HepG2 (cell line): ENCODE results near the gene MTA1. TPM values are rescaled to one million over a fixed set of nuclear protein-coding genes. Genes with fewer than 3 reads are reported as not detected.

Source experiments
- AGO1 ChIP-seq: fragments of 200-400 bp; formaldehyde crosslinking; IDR thresholded peaks from 2 replicates; pipeline ENCODE4 v1.6.1; 2017; ENCODE audit warnings: mild to moderate bottlenecking, low read depth, low read length, moderate library complexity; ENCODE audit not compliant: poor library complexity, severe bottlenecking
- AGO2 ChIP-seq: fragments of 200-400 bp; formaldehyde crosslinking; optimal IDR thresholded peaks from 2 replicates; pipeline ENCODE3; 2017; ENCODE audit warnings: mild to moderate bottlenecking, low read depth, low read length, moderate library complexity
- GFI1 ChIP-seq: sonication (generic); formaldehyde crosslinking; IDR thresholded peaks from 2 replicates; pipeline ENCODE4 v1.5.0; 2020; ENCODE audit warnings: missing genetic modification reagents, mild to moderate bottlenecking, borderline replicate concordance
- HOXA3 ChIP-seq: sonication (generic); formaldehyde crosslinking; IDR thresholded peaks from 2 replicates; pipeline ENCODE4 v1.5.0; 2020; ENCODE audit warnings: missing genetic modification reagents
- KMT2B ChIP-seq: IDR thresholded peaks from 2 replicates; pipeline ENCODE4 v1.6.1; 2016; ENCODE audit warnings: missing genetic modification reagents, missing compliant biosample characterization
- MIXL1 ChIP-seq: IDR thresholded peaks from 2 replicates; pipeline ENCODE4 v1.6.1; 2016
- POLR2G ChIP-seq: fragments of 200-400 bp; formaldehyde crosslinking; IDR thresholded peaks from 2 replicates; pipeline ENCODE4 v1.6.1; 2018; ENCODE audit warnings: mild to moderate bottlenecking, low read depth, low read length, moderate library complexity
- RXRB ChIP-seq: IDR thresholded peaks from 2 replicates; pipeline ENCODE4 v1.6.1; 2016; ENCODE audit warnings: borderline replicate concordance, missing genetic modification reagents, missing compliant biosample characterization
- TMF1 ChIP-seq: sonication (generic); formaldehyde crosslinking; IDR thresholded peaks from 2 replicates; pipeline ENCODE4 v1.8.1; 2022; ENCODE audit warnings: low read depth, missing genetic modification reagents
- U2AF1 ChIP-seq: fragments of 200-400 bp; formaldehyde crosslinking; optimal IDR thresholded peaks from 2 replicates; pipeline ENCODE3; 2017; ENCODE audit warnings: mild to moderate bottlenecking, low read depth, low read length
- ZBTB7A ChIP-seq: sonication (generic); formaldehyde crosslinking; IDR thresholded peaks from 2 replicates; pipeline ENCODE4 v1.8.0; 2022; ENCODE audit warnings: mild to moderate bottlenecking, missing genetic modification reagents
- ZNF20 ChIP-seq: sonication (generic); formaldehyde crosslinking; IDR thresholded peaks from 2 replicates; pipeline ENCODE4 v1.4.0; 2020; ENCODE audit warnings: mild to moderate bottlenecking, moderate library complexity, missing genetic modification reagents
- ZNF296 ChIP-seq: sonication (generic); formaldehyde crosslinking; conservative IDR thresholded peaks from 2 replicates; pipeline ENCODE4 v1.5.0; 2020; ENCODE audit warnings: mild to moderate bottlenecking, missing genetic modification reagents
- ZNF430 ChIP-seq: sonication (generic); formaldehyde crosslinking; IDR thresholded peaks from 2 replicates; pipeline ENCODE4 v1.9.0; 2021; ENCODE audit warnings: mild to moderate bottlenecking, missing genetic modification reagents
- ZNF468 ChIP-seq: sonication (generic); formaldehyde crosslinking; IDR thresholded peaks from 2 replicates; pipeline ENCODE4 v1.8.0; 2022; ENCODE audit warnings: mild to moderate bottlenecking, moderate library complexity, missing genetic modification reagents
- ZNF572 ChIP-seq: sonication (generic); formaldehyde crosslinking; IDR thresholded peaks from 2 replicates; pipeline ENCODE4 v1.5.1; 2020; ENCODE audit warnings: mild to moderate bottlenecking, missing genetic modification reagents
- ZNF607 ChIP-seq: sonication (generic); formaldehyde crosslinking; IDR thresholded peaks from 2 replicates; pipeline ENCODE4 v1.5.1; 2020; ENCODE audit warnings: missing genetic modification reagents, mild to moderate bottlenecking, borderline replicate concordance
- ZNF616 ChIP-seq: sonication (generic); formaldehyde crosslinking; IDR thresholded peaks from 2 replicates; pipeline ENCODE4 v1.5.0; 2020; ENCODE audit warnings: low read depth, mild to moderate bottlenecking, missing genetic modification reagents
- ZNF652 ChIP-seq: IDR thresholded peaks from 2 replicates; pipeline ENCODE4 v1.6.1; 2016; ENCODE audit warnings: low read depth, borderline replicate concordance
- polyA plus RNA-seq, 8 experiments: library from polyadenylated mRNA; depleted of rRNA in 3 of 8; stranded (reverse) in 7 of 8; unstranded in 1 of 8; fragments of >200 nt; fragmentation: Illumina TruSeq in 4 of 8; extraction: Trizol in 4 of 8; gene quantifications; 2 replicates each; pipeline versions ENCODE4 v1.2.1 to v1.2.3, GENCODE V29; 2011 to 2016; ENCODE audit warnings: low read depth in 4 of 8, missing spikeins in 1 of 8, mixed read lengths in 1 of 8; ENCODE audit not compliant: insufficient read depth in 1 of 8
- total RNA-seq, 5 experiments: library from RNA; depleted of rRNA; stranded (reverse); fragments of >200 nt; fragmentation: Illumina TruSeq; extraction: Trizol; gene quantifications; 2 replicates each; pipeline ENCODE4 v1.2.3, GENCODE V29; 2016; ENCODE audit warnings: low read depth in 1 of 5
- TF ChIP-seq, protein P1 (sequence below): sonication (generic); formaldehyde crosslinking; IDR thresholded peaks from 2 replicates; pipeline ENCODE4 v1.8.0; 2022; ENCODE audit warnings: mild to moderate bottlenecking, missing genetic modification reagents, moderate library complexity
- TF ChIP-seq, protein P2 (sequence below): sonication (generic); formaldehyde crosslinking; IDR thresholded peaks from 2 replicates; pipeline ENCODE4 v1.5.0; 2020; ENCODE audit warnings: mild to moderate bottlenecking, missing genetic modification reagents
- TF ChIP-seq, protein P3 (sequence below): sonication (generic); formaldehyde crosslinking; IDR thresholded peaks from 2 replicates; pipeline ENCODE4 v1.4.0; 2020; ENCODE audit warnings: mild to moderate bottlenecking, missing genetic modification reagents
- TF ChIP-seq, protein P4 (sequence below): sonication (generic); formaldehyde crosslinking; IDR thresholded peaks from 2 replicates; pipeline ENCODE4 v1.5.1; 2020; ENCODE audit warnings: mild to moderate bottlenecking, missing genetic modification reagents, moderate library complexity

The MTA1 gene
- total and polyA plus RNA-seq, 2 of the 13 experiments (the other 11 are each of a cell fraction or from before 2014, with no cell fraction given), result 35.2 to 85.8 TPM

DNA sequence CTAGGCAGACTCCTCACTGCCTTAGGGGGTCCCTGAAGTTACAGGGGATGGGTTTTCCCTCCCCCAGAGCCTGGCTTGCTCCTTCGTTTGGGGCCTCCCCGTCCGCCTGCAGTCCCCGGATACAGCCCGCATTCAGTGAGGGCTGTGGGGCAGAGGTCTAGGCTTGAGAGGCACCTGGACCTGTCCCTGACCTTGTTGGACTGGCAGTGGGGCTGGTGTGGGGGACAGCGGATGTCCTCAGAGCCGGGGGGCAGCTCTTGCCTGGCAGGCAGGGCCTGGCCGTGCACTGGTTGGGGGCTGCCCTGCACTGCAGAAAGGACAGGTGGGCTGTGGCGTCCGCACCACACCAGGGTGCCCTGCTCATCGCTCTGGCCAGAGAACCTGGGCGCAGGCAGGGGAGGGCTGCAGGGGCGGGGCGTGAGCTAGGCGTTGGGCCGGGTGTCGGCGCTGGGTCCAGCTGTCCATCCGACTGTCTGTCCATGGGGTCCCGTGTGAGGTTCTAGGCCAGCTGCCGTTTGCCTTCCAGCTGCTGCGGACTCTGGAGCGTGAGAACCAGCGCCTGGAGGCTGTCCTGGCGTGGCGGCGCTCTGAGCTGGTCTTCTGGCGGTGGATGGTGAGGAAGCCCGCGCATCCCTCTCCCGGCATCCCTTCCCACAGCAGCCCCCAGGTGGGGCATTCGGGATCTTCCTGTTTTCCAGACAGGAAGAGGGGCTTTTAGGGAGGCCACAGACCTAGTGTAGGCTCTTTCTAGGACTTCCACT, 77.4 kb downstream of the MTA1 start (continued):
- TF ChIP-seq, protein P1, sequence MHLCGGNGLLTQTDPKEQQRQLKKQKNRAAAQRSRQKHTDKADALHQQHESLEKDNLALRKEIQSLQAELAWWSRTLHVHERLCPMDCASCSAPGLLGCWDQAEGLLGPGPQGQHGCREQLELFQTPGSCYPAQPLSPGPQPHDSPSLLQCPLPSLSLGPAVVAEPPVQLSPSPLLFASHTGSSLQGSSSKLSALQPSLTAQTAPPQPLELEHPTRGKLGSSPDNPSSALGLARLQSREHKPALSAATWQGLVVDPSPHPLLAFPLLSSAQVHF, result no peak
- TF ChIP-seq ZNF468 (no peak), ZNF20 (CRISPR knock-in tag) (no peak), TMF1 (CRISPR knock-in tag) (no peak; the same call in 1 of the 2 replicates), HOXA3 (CRISPR knock-in tag) (0 out of 2 replicates have a peak, but pooled peaks have one; percentile 9), ZNF296 (CRISPR knock-in tag) (no peak), U2AF1 (no peak), KMT2B (no peak), POLR2G (no peak), ZNF572 (no peak; the same call in 1 of the 2 replicates), ZBTB7A (no peak), MIXL1 (CRISPR knock-in tag) (no peak), RXRB (no peak), GFI1 (CRISPR knock-in tag) (0 out of 2 replicates have a peak, but pooled peaks have one; percentile 13), ZNF652 (CRISPR knock-in tag) (no peak), AGO1 (no peak), ZNF430 (CRISPR knock-in tag) (0 out of 2 replicates have a peak, but pooled peaks have one; percentile 15), ZNF607 (CRISPR knock-in tag) (no peak), AGO2 (peak; percentile 90), ZNF616 (CRISPR knock-in tag) (no peak)
- TF ChIP-seq, protein P2, sequence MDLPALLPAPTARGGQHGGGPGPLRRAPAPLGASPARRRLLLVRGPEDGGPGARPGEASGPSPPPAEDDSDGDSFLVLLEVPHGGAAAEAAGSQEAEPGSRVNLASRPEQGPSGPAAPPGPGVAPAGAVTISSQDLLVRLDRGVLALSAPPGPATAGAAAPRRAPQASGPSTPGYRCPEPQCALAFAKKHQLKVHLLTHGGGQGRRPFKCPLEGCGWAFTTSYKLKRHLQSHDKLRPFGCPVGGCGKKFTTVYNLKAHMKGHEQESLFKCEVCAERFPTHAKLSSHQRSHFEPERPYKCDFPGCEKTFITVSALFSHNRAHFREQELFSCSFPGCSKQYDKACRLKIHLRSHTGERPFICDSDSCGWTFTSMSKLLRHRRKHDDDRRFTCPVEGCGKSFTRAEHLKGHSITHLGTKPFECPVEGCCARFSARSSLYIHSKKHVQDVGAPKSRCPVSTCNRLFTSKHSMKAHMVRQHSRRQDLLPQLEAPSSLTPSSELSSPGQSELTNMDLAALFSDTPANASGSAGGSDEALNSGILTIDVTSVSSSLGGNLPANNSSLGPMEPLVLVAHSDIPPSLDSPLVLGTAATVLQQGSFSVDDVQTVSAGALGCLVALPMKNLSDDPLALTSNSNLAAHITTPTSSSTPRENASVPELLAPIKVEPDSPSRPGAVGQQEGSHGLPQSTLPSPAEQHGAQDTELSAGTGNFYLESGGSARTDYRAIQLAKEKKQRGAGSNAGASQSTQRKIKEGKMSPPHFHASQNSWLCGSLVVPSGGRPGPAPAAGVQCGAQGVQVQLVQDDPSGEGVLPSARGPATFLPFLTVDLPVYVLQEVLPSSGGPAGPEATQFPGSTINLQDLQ (CRISPR knock-in tag), result no peak
- TF ChIP-seq, protein P3, sequence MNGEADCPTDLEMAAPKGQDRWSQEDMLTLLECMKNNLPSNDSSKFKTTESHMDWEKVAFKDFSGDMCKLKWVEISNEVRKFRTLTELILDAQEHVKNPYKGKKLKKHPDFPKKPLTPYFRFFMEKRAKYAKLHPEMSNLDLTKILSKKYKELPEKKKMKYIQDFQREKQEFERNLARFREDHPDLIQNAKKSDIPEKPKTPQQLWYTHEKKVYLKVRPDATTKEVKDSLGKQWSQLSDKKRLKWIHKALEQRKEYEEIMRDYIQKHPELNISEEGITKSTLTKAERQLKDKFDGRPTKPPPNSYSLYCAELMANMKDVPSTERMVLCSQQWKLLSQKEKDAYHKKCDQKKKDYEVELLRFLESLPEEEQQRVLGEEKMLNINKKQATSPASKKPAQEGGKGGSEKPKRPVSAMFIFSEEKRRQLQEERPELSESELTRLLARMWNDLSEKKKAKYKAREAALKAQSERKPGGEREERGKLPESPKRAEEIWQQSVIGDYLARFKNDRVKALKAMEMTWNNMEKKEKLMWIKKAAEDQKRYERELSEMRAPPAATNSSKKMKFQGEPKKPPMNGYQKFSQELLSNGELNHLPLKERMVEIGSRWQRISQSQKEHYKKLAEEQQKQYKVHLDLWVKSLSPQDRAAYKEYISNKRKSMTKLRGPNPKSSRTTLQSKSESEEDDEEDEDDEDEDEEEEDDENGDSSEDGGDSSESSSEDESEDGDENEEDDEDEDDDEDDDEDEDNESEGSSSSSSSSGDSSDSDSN (CRISPR knock-in tag), result no peak; the same call in 1 of the 2 replicates
- TF ChIP-seq, protein P4, sequence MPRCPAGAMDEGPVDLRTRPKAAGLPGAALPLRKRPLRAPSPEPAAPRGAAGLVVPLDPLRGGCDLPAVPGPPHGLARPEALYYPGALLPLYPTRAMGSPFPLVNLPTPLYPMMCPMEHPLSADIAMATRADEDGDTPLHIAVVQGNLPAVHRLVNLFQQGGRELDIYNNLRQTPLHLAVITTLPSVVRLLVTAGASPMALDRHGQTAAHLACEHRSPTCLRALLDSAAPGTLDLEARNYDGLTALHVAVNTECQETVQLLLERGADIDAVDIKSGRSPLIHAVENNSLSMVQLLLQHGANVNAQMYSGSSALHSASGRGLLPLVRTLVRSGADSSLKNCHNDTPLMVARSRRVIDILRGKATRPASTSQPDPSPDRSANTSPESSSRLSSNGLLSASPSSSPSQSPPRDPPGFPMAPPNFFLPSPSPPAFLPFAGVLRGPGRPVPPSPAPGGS (CRISPR knock-in tag), result no peak
